Measurements from ENCODE around the gene SGCD.

SGCD gene

DNA sequence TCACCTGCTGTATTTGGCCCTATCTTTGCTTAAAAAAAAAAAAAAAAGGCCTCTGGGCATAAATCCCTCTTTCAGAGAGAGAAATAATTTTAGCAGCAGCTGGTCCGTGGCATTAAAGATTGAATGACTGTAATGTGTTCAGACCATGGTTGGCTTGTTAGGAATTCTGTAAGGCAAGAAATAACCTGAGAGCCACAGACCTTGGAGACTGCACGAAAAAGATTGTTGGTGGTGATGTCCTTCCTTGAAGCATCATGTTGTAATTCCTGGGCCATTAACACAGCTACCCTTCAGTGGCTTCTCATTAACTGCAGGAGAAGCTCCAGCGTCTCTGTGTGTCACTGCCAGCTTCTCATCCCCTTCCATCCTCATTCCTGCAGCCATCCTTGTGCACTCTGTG is 79.0 kb downstream of the SGCD start:
- DNase-seq, result no peak

GRCh38 chr5:156407251-156407650 is 80.3 kb downstream of the SGCD start:
- DNase-seq, result no peak

GRCh38 chr5:156409834-156410233 is 82.9 kb downstream of the SGCD start:
- DNase-seq, result no peak

GRCh38 chr5:156411185-156411613 is 84.2 kb downstream of the SGCD start:
- DNase-seq, result no peak

DNA sequence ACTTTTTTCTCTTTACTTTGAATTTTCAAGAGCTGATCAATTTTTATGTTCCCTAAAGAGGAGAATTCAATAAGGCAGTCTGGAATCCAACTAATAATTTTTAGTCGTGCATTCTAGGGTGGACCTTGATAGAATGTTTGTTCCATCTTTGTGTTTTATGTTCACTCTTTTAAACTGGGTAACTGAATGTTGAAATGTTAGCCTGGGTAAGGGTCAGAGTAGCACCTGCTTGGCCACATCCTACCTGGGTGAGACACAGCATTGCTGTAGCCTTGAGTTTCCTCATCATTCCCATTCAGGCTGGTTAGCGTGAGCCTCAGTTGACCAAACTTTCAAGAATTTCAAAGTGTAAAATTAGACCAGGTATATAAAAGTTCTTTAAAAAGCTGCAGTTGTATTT is 85.0 kb downstream of the SGCD start:
- no peak for DNase-seq

DNA sequence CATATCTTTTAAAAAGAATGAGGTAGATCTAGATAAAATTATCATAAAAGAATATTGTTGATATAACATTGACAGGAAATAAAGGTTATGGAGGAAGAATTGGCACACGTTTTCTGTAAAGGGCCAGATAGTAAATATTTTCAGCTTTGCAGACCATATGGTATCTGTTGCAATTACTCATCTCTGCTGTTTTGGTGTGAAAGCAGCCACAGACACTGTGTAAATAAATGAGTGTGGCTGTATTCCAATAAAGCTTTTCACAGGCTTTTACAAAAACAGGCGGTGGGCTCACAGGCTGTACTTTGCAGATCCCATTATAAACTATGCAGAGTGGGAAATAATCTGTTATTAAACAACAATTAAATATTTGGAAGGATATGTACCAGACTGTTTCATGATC is 87.4 kb downstream of the SGCD start:
- DNase-seq, result no peak

DNA sequence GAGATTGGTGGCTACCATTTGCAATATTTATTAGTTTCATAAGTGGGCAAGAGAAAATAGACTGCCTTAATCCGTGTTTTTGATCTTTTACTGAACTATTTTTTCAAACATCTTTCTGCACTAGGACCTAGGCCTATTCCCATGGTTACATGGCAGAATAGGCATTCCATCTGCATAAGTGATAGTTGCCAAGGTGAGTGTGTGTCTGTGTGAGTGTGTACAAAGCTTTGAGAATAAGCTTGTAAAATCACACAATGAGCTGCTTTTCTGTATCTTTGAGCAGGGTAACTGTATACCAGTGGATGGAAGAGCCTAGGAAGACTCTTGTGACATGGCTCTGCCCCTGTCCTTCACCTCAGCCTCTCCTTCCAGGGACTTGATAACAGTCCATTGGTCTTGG is 92.7 kb downstream of the SGCD start:
- DNase-seq, result no peak

- DNase-seq, result no peak
Observed at GRCh38 chr5:156420665-156421064, 93.7 kb downstream of the SGCD start.

DNA sequence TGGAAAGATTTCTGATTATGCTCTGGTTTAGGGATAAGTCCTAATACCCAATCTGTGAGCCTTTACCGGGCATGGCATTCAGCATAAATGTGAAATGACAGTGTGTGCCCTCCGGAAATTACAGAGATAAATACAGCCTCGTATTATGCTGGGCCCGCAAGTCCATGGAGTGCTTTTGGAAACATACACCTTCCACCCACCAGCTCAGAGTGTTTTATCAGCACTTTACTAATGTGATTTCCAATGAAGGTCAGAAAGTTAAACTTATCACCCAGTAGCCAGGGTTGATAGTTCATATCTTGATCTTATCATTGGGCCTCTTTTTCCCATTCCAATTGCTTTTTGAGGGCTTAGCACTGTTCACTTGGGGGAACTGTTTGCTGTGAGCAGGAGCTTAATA is 94.8 kb downstream of the SGCD start:
- DNase-seq, result no peak

DNA sequence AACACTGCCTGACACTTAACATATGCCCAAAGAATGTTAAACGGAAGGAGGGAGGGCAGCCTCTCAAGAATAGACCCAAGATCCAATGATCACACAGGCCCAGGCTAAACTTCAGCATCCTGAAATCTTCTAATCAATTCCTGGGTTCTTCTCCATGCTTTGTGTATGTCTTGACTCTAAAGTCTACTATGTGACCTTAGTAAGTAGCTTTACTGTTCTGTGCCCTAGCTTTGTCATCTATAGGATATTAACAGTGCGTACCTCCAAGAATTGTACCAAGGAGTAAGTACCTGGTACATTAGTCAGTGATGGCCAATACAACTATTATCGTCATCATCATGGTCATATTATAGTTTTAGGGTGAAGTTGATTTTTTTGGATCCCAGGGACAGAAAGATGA is 96.6 kb downstream of the SGCD start:
- DNase-seq, result no peak

GRCh38 chr5:156427315-156427714 is 100.4 kb downstream of the SGCD start:
- no peak for DNase-seq

DNA sequence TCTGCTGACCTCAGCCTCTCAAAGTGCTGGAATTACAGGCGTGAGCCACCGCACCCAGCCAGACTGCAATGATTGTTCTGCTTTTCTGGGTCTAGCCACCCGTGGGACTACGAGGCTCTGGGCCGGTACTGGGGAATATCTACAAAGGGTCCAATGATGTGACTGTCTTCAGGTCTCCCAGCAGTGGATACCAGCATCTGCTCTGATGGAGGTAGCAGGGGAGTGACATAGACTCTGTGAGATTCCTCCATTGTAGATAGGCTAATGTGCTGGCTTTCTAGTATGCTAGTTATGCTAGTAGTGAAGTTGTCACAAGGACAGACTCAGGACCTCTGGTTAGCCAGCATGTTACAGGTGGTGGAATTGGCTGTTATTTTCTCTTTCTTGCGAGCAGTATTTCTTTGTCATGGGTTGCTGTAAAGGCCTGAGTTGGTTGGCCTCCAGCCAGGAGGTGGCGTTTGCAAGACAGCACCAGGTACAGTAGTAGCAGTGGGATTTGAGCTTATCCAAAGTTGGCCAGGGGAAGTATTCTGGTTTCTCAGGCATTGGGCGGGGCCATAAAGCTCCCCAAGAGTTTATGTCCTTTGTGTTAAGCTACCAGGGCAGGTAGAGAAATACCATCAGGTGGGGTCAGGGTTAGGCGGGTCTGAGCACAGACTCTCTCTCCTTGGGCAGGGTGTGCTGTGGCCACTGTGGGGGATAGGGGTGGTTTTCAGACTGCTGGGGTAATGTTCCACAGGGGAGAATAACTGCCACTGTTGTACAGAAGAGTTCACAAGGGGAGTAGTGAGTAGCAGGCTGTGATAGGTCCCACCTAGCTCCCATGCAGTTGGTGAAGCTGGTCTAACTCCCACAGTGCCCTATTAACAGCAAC is 105.2 kb downstream of the SGCD start:
- DNase-seq, result no peak

DNA sequence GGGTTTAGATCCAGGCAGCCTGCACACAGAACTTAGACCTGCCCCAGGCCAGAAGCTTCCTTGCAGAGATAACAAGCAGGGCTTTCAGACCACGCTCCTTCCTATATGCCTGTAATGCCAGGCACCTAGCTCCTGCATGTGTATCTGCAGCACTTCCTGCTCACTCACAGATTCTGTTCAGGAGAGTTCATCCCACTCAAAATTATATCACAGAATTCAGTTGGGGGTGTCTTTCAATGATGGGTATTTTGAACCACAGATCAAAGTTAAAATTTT is 105.8 kb downstream of the SGCD start:
- no peak for DNase-seq

- no peak for DNase-seq
Observed at GRCh38 chr5:156434471-156434870, 107.5 kb downstream of the SGCD start.

DNA sequence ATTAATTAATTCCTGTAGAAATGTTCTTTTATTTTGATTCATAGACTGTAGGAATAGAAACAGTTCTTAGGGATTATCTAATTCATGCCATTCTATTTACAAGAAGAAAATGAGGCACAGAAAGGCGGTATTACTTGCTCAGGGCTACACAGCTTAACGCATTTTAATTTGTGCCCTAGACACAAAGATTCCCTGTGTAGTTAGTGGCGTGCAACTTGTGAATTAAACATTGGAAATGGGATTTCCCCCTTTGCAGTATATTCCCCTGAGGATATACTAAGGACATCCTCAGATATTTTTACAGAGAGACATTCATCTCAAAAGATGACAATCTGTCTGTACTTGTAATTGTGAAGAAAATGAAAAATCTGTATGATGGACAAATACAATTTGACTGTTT is 108.1 kb downstream of the SGCD start:
- no peak for DNase-seq

GRCh38 chr5:156438076-156438475 is 111.1 kb downstream of the SGCD start:
- no peak for DNase-seq

DNA sequence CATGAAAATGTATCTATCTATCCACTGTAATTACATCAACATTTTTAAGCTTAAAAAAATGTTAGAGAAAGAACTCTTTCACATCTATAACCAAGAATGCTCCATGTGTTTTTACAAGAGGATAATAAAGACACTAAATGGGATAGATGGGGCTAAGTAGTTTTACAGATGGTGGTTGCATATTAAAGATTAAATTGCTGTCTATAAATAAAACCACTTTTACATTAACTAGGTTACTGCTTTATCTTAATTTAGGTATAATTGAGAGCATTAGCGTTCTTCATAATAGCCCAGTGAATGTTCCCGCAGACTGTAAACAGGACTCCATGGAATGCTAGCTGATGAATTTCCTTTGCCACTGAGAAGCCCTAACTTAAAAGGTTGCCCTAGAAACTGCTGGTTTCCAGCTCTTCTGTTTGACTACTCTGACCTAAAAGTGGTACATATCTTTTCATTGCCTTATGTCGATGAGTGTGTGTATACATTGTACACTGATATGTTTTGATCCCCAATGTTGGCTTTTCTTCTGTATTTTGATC is 117.9 kb downstream of the SGCD start:
- DNase-seq, result no peak

DNA sequence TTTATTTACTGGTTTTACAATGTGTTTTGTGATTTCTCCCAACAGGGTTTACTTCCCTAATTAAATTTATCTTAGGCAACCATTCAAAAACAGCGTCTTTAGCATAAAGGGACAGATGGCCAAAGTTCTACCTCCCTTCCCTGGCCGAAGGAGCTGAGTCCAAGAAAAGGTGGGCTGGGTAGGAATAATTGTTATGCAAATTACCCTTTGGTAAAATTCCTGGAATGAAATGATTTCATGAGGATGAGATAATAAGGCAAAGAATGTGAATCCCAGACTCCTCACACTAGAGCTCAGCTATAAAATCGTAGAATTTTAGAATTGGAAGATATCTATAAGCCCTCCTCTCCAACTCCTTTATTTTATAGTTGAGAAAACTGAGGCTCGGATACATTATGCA is 119.6 kb downstream of the SGCD start:
- no peak for DNase-seq

DNA sequence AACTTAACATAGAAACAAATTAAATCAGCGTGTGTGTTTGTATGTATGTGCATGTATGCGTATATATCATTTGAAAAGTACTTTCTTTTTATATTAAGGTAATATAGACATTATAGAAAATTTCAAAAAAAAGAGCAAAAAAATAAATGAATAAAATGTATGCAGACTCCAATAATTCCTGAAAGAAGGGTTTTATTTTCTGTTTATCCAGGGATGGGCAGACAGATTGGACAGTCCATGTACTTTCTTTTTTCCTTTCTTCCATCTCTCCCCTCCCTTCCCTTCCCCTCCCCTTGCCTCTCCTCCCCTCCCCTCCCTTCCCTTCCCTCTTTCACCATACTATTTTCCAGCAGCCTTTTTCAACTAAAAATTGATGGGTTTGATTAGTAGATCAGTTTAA is 123.8 kb downstream of the SGCD start:
- DNase-seq, result no peak

- no peak for DNase-seq
Observed at GRCh38 chr5:156451505-156451904, 124.5 kb downstream of the SGCD start.

GRCh38 chr5:156456857-156457256 is 129.9 kb downstream of the SGCD start:
- no peak for DNase-seq

- no peak for DNase-seq
Observed at GRCh38 chr5:156459812-156460385, 132.9 kb downstream of the SGCD start.

GRCh38 chr5:156460471-156460870 is 133.5 kb downstream of the SGCD start:
- DNase-seq, result no peak

GRCh38 chr5:156466871-156467270 is 139.9 kb downstream of the SGCD start:
- no peak for DNase-seq

- DNase-seq, result no peak
Observed at GRCh38 chr5:156469636-156470035, 142.7 kb downstream of the SGCD start.

All from GDM1 (cell line).